DND-41 (cell line): Measurements from ENCODE around the gene SPEM2.
"Not testable (repeated sequence)": the region's sequence is repeated elsewhere in the genome, so short reads cannot be mapped to it uniquely, and the experiment has no call there.

Experiments used
- CTCF ChIP-seq: IDR thresholded peaks from 2 replicates; pipeline ENCODE4 v1.5.1; 2012; ENCODE audit warnings: borderline replicate concordance, low read length, moderate library complexity, mild to moderate bottlenecking; ENCODE audit not compliant: poor library complexity, severe bottlenecking; ENCODE audit errors: extremely low read depth
- EZH2 ChIP-seq: IDR thresholded peaks from 3 replicates; pipeline ENCODE4 v1.6.1; 2012; ENCODE audit warnings: borderline replicate concordance, low read depth, mild to moderate bottlenecking, moderate library complexity, low read length, inconsistent platforms; ENCODE audit not compliant: severe bottlenecking

- TF ChIP-seq CTCF, EZH2: not testable (repeated sequence)
These were observed 45.1 kb downstream of the SPEM2 start for GRCh38 chr17:7470457-7470973.
